IMR-90 (cell line): Measurements from ENCODE around the gene MRGPRD. TPM values are rescaled to one million over a fixed set of nuclear protein-coding genes. Genes with fewer than 3 reads are reported as not detected.

ENCODE experiments used
- ATAC-seq: fragments of 200-7000 bp; cut with Tn5 transposase; 2 replicates; pipeline ENCODE4 v1.9.1; 2020; ENCODE audit warnings: low read depth, mild to moderate bottlenecking, moderate library complexity
- BruUV-seq: library from RNA; stranded (reverse); fragments of 400-500 nt; replicated peaks from 2 replicates; lab custom pipeline; 2021; lab: Mats Ljungman, UMichigan
- CTCF ChIA-PET: fragments of 300-600 bp; formaldehyde crosslinking; extraction: SDS; loops from one replicate; lab custom pipeline; 2021; ENCODE audit warnings: antibody characterized with exemption; lab: Yijun Ruan, JAX
- POLR2A ChIA-PET: fragments of 300-600 bp; sonication (Branson Sonifier 250); formaldehyde crosslinking; loops from one replicate; lab custom pipeline; 2022; ENCODE audit warnings: antibody characterized with exemption; ENCODE audit not compliant: unreplicated experiment; lab: Charles Lee
- DNase-seq: peaks from one replicate; pipeline ENCODE4 v3.0.0; 2013
- H2AFZ ChIP-seq: replicated peaks from 2 replicates; pipeline ENCODE3; 2013; ENCODE audit warnings: low read length, mild to moderate bottlenecking; ENCODE audit not compliant: poor library complexity
- H2AK5ac ChIP-seq: 2 replicates; pipeline ENCODE4 v1.6.1; 2013; ENCODE audit warnings: low read depth, low read length, inconsistent platforms
- H2AK9ac ChIP-seq: replicated peaks from 2 replicates; pipeline ENCODE3; 2013; ENCODE audit warnings: mild to moderate bottlenecking, low read depth, low read length, moderate library complexity; ENCODE audit not compliant: poor library complexity
- H2BK120ac ChIP-seq: 2 replicates; pipeline ENCODE4 v1.6.1; 2013; ENCODE audit warnings: low read depth, low read length, inconsistent platforms
- H2BK15ac ChIP-seq: 3 replicates; pipeline ENCODE4 v1.6.1; 2013; ENCODE audit warnings: low read depth, low read length, inconsistent platforms
- H2BK20ac ChIP-seq: 2 replicates; pipeline ENCODE4 v1.6.1; 2013; ENCODE audit warnings: low read depth, mild to moderate bottlenecking, inconsistent platforms, low read length, moderate library complexity
- H2BK5ac ChIP-seq: 2 replicates; pipeline ENCODE4 v1.6.1; 2013; ENCODE audit warnings: mild to moderate bottlenecking, low read depth, low read length, inconsistent platforms; ENCODE audit not compliant: poor library complexity, severe bottlenecking
- H3K14ac ChIP-seq: replicated peaks from 2 replicates; pipeline ENCODE4 v1.6.1; 2013; ENCODE audit warnings: low read depth, low read length, inconsistent platforms
- H3K18ac ChIP-seq: 2 replicates; pipeline ENCODE4 v1.6.1; 2013; ENCODE audit warnings: low read depth, low read length, control low read depth
- H3K23ac ChIP-seq: 2 replicates; pipeline ENCODE4 v1.6.1; 2013; ENCODE audit warnings: low read depth, low read length, inconsistent platforms
- H3K27ac ChIP-seq: 2 replicates; pipeline ENCODE4 v1.5.1; 2013; ENCODE audit warnings: mild to moderate bottlenecking, control low read depth, low read length; ENCODE audit not compliant: insufficient read depth
- H3K27me3 ChIP-seq: 2 replicates; pipeline ENCODE4 v1.6.1; 2013; ENCODE audit warnings: low read length; ENCODE audit not compliant: control insufficient read depth, insufficient read depth
- H3K36me3 ChIP-seq: 2 replicates; pipeline ENCODE4 v1.6.1; 2013; ENCODE audit warnings: low read length, mixed read lengths; ENCODE audit not compliant: control insufficient read depth, insufficient read depth
- H3K4ac ChIP-seq: 2 replicates; pipeline ENCODE4 v1.6.1; 2013; ENCODE audit warnings: low read depth, low read length, inconsistent platforms
- H3K4me1 ChIP-seq: 2 replicates; pipeline ENCODE4 v1.6.1; 2013; ENCODE audit warnings: low read length, mixed read lengths; ENCODE audit not compliant: control insufficient read depth, insufficient read depth
- H3K4me2 ChIP-seq: 2 replicates; pipeline ENCODE4 v1.6.1; 2013; ENCODE audit warnings: low read depth, mild to moderate bottlenecking, control low read depth, low read length, moderate library complexity
- H3K4me3 ChIP-seq: 2 replicates; pipeline ENCODE4 v1.5.1; 2013; ENCODE audit warnings: low read depth, mild to moderate bottlenecking, control low read depth, low read length, moderate library complexity; ENCODE audit not compliant: insufficient read depth
- H3K56ac ChIP-seq: 2 replicates; pipeline ENCODE4 v1.6.1; 2013; ENCODE audit warnings: low read length, inconsistent platforms; ENCODE audit not compliant: insufficient read depth; ENCODE audit errors: extremely low read depth
- H3K79me1 ChIP-seq, 2 experiments: 2 replicates each; pipeline ENCODE4 v1.6.1; 2013; ENCODE audit warnings: low read length in 2 of 2, inconsistent platforms in 1 of 2, low read depth in 1 of 2
- H3K9ac ChIP-seq: 2 replicates; pipeline ENCODE4 v1.6.1; 2013; ENCODE audit warnings: low read depth, low read length, control low read depth
- H3K9me1 ChIP-seq: 2 replicates; pipeline ENCODE4 v1.6.1; 2013; ENCODE audit warnings: low read length, inconsistent platforms; ENCODE audit not compliant: insufficient read depth
- H3K9me3 ChIP-seq: 2 replicates; pipeline ENCODE4 v1.6.1; 2013; ENCODE audit warnings: low read length; ENCODE audit not compliant: control insufficient read depth, insufficient read depth
- H4K20me1 ChIP-seq: 2 replicates; pipeline ENCODE4 v1.6.1; 2013; ENCODE audit warnings: low read length, inconsistent platforms; ENCODE audit not compliant: insufficient read depth
- H4K5ac ChIP-seq: 2 replicates; pipeline ENCODE4 v1.6.1; 2013; ENCODE audit warnings: mild to moderate bottlenecking, low read depth, low read length, control low read depth
- H4K8ac ChIP-seq, 2 experiments: 2 replicates each; pipeline ENCODE4 v1.6.1; 2013; ENCODE audit warnings: low read depth in 2 of 2, low read length in 2 of 2, control low read depth in 1 of 2, inconsistent platforms in 1 of 2
- H4K91ac ChIP-seq: 2 replicates; pipeline ENCODE4 v1.6.1; 2013; ENCODE audit warnings: low read depth, low read length, inconsistent platforms; ENCODE audit not compliant: insufficient read depth
- BHLHE40 ChIP-seq: fragments of 150-350 bp; IDR thresholded peaks from 2 replicates; pipeline ENCODE4 v1.6.1; 2016; ENCODE audit warnings: mild to moderate bottlenecking, low read depth, low read length
- CEBPB ChIP-seq: IDR thresholded peaks from 2 replicates; pipeline ENCODE4 v1.6.1; 2012; ENCODE audit warnings: low read depth, low read length, improper control_type of control experiment
- CHD1 ChIP-seq: IDR thresholded peaks from 2 replicates; pipeline ENCODE4 v1.6.1; 2012; ENCODE audit warnings: low read depth, low read length, improper control_type of control experiment
- FOS ChIP-seq: fragments of 150-350 bp; IDR thresholded peaks from 2 replicates; pipeline ENCODE4 v1.6.1; 2016; ENCODE audit warnings: low read depth, low read length
- MAFK ChIP-seq: IDR thresholded peaks from 2 replicates; pipeline ENCODE4 v1.6.1; 2012; ENCODE audit warnings: low read depth, low read length, improper control_type of control experiment
- MAZ ChIP-seq: IDR thresholded peaks from 2 replicates; pipeline ENCODE4 v1.6.1; 2012; ENCODE audit warnings: low read depth, mild to moderate bottlenecking, low read length, improper control_type of control experiment, moderate library complexity, borderline replicate concordance
- MXI1 ChIP-seq: IDR thresholded peaks from 2 replicates; pipeline ENCODE4 v1.6.1; 2012; ENCODE audit warnings: low read depth, mild to moderate bottlenecking, low read length, moderate library complexity, borderline replicate concordance
- NFE2L2 ChIP-seq: fragments of 150-350 bp; IDR thresholded peaks from 2 replicates; pipeline ENCODE4 v1.6.1; 2016; ENCODE audit warnings: low read depth, mild to moderate bottlenecking, low read length
- POLR2A ChIP-seq: IDR thresholded peaks from 2 replicates; pipeline ENCODE4 v1.6.1; 2012; ENCODE audit warnings: mild to moderate bottlenecking, low read depth, low read length
- RAD21 ChIP-seq: IDR thresholded peaks from 2 replicates; pipeline ENCODE4 v1.6.1; 2012; ENCODE audit warnings: low read length, improper control_type of control experiment
- RCOR1 ChIP-seq: IDR thresholded peaks from 2 replicates; pipeline ENCODE4 v1.6.1; 2012; ENCODE audit warnings: mild to moderate bottlenecking, low read length, improper control_type of control experiment; ENCODE audit not compliant: insufficient replicate concordance
- RFX5 ChIP-seq: IDR thresholded peaks from 2 replicates; pipeline ENCODE4 v1.8.0; 2012; ENCODE audit warnings: low read depth, mild to moderate bottlenecking, low read length, moderate library complexity
- SMC3 ChIP-seq: fragments of 150-350 bp; IDR thresholded peaks from 2 replicates; pipeline ENCODE4 v1.6.1; 2016; ENCODE audit warnings: low read depth, mild to moderate bottlenecking, antibody characterized with exemption, low read length, moderate library complexity
- WGBS, 2 experiments: methylation state at CpG; one replicate each; pipeline versions ENCODE4 v1.1.5 to v1.1.7; 2013; ENCODE audit warnings: missing lambda C conversion rate in 2 of 2; ENCODE audit not compliant: insufficient read length in 1 of 2; ENCODE audit errors: extremely low coverage in 2 of 2; 5-methylcytosine and 5-hydroxymethylcytosine counted together
- dilution Hi-C: fragments of 300-500 bp; cut with HindIII; formaldehyde crosslinking; loops from one replicate; pipeline ENCODE4 v1.14.3; 2018; ENCODE audit warnings: low sequenced_read_pairs; ENCODE audit not compliant: unreplicated experiment
- in situ Hi-C: fragments of 300-500 bp; cut with MboI; formaldehyde crosslinking; loops from 3 replicates; pipeline ENCODE4 v1.14.3; 2019; ENCODE audit warnings: low sequenced_read_pairs, inconsistent platforms, mixed read lengths
- intact Hi-C: fragments of 100-400 bp; cut with micrococcal nuclease; formaldehyde crosslinking; loops from 2 replicates; pipeline ENCODE4 v1.10.0; 2022
- polyA plus RNA-seq, 3 experiments: library from polyadenylated mRNA; depleted of rRNA; stranded (reverse); fragments of >200 nt; gene quantifications; 2 replicates each; pipeline ENCODE4 v1.2.3, GENCODE V29; 2012; ENCODE audit warnings: low replicate concordance in 1 of 3
- total RNA-seq: library from RNA; depleted of rRNA; stranded (reverse); fragments of >200 nt; gene quantifications from 2 replicates; pipeline ENCODE4 v1.2.3, GENCODE V29; 2012
- TF ChIP-seq, protein P1 (sequence below): fragments of 150-350 bp; IDR thresholded peaks from 2 replicates; pipeline ENCODE4 v1.6.1; 2017; ENCODE audit warnings: mild to moderate bottlenecking, antibody characterized with exemption, low read length, low read depth
- TF ChIP-seq, protein P2 (sequence below): conservative IDR thresholded peaks from 2 replicates; pipeline ENCODE4 v1.5.1; 2012; ENCODE audit warnings: mild to moderate bottlenecking, low read depth, low read length, improper control_type of control experiment
- TF ChIP-seq, protein P3 (sequence below): fragments of 150-350 bp; IDR thresholded peaks from 2 replicates; pipeline ENCODE4 v1.6.1; 2016; ENCODE audit warnings: low read depth, mild to moderate bottlenecking, low read length, moderate library complexity, borderline replicate concordance

MRGPRD gene
- total and polyA plus RNA-seq, 2 of the 4 experiments (the other 2 are of a cell fraction) = not detected

DNA sequence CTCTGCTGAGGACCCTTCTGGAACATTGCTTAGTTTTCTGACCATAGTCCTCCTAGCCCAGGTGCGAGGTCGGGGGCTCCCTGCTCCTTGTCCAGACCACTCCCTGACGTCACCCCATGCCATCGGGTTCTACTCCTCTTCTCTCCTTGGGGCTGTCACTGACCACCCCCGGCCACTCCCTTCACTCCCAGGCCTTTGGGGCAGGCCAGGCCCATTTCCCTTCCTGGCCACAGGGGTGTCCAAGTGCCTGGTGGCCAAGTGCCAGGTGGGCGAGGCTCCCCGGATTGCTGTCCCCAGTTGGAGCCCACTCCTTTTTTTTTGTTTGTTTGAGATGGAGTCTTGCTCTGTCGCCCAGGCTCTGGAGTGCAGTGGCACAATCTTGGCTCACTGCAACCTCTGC, 19.5 kb downstream of the MRGPRD start:
- H3K18ac ChIP-seq = no peak overlapping the region
- WGBS, 2 experiments = 100% methylated on average over 3 of the region's 8 CpGs; no CpG with 5 or more reads in 1 of the 2 experiments

More for the DNA sequence above, 19.5 kb downstream of the MRGPRD start:
- Histone ChIP-seq H2BK120ac (no peak overlapping the region), H3K9me1 (no peaks in the 10 kb centered on the region), H3K4me2 (no peak overlapping the region), H3K27ac (no peak overlapping the region), H4K8ac (no peak overlapping the region), H2AFZ (no peak overlapping the region), H4K20me1 (no peaks in the 10 kb centered on the region), H3K9me3 (peaks cover 3% of the 10 kb centered on the region; the same call in 1 of the 2 replicates), H2BK15ac (no peak overlapping the region), H2AK5ac (no peak overlapping the region), H4K5ac (no peak overlapping the region), H3K56ac (no peak overlapping the region), H3K4ac (no peak overlapping the region), H3K4me3 (no peak overlapping the region), H3K9ac (no peak overlapping the region), H2BK20ac (no peak overlapping the region), H3K36me3 (no peaks in the 10 kb centered on the region), H4K91ac (no peak overlapping the region), H3K27me3 (peaks cover 13% of the 10 kb centered on the region), H3K23ac (no peak overlapping the region), H3K79me1 (no peaks in the 10 kb centered on the region), H2BK5ac (no peak overlapping the region), H2AK9ac (peak overlapping the region; percentile 16), H3K14ac (no peak overlapping the region), H3K4me1 (no peaks in the 10 kb centered on the region)
- intact Hi-C loops (no loop called here), in situ Hi-C loops (no loop called here), dilution Hi-C loops (no loop called here)
- ChIA-PET POLR2A (no interaction called here), CTCF (no interaction called here)
- DNase-seq = no peak
- TF ChIP-seq CHD1 = no peak
- TF ChIP-seq SMC3 = no peak
- TF ChIP-seq, protein P1, sequence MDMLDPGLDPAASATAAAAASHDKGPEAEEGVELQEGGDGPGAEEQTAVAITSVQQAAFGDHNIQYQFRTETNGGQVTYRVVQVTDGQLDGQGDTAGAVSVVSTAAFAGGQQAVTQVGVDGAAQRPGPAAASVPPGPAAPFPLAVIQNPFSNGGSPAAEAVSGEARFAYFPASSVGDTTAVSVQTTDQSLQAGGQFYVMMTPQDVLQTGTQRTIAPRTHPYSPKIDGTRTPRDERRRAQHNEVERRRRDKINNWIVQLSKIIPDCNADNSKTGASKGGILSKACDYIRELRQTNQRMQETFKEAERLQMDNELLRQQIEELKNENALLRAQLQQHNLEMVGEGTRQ = no peak
- TF ChIP-seq RAD21 = no peak
- no peak for TF ChIP-seq CEBPB
- TF ChIP-seq MXI1 = no peak
- TF ChIP-seq NFE2L2 = no peak
- no peak for TF ChIP-seq FOS
- TF ChIP-seq, protein P2, sequence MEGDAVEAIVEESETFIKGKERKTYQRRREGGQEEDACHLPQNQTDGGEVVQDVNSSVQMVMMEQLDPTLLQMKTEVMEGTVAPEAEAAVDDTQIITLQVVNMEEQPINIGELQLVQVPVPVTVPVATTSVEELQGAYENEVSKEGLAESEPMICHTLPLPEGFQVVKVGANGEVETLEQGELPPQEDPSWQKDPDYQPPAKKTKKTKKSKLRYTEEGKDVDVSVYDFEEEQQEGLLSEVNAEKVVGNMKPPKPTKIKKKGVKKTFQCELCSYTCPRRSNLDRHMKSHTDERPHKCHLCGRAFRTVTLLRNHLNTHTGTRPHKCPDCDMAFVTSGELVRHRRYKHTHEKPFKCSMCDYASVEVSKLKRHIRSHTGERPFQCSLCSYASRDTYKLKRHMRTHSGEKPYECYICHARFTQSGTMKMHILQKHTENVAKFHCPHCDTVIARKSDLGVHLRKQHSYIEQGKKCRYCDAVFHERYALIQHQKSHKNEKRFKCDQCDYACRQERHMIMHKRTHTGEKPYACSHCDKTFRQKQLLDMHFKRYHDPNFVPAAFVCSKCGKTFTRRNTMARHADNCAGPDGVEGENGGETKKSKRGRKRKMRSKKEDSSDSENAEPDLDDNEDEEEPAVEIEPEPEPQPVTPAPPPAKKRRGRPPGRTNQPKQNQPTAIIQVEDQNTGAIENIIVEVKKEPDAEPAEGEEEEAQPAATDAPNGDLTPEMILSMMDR = no peak
- no peak for TF ChIP-seq MAFK
- no peak for TF ChIP-seq MAZ
- no peak for TF ChIP-seq POLR2A
- TF ChIP-seq BHLHE40 = no peak
- TF ChIP-seq RCOR1 = no peak
- TF ChIP-seq RFX5 = no peak
- TF ChIP-seq, protein P3, sequence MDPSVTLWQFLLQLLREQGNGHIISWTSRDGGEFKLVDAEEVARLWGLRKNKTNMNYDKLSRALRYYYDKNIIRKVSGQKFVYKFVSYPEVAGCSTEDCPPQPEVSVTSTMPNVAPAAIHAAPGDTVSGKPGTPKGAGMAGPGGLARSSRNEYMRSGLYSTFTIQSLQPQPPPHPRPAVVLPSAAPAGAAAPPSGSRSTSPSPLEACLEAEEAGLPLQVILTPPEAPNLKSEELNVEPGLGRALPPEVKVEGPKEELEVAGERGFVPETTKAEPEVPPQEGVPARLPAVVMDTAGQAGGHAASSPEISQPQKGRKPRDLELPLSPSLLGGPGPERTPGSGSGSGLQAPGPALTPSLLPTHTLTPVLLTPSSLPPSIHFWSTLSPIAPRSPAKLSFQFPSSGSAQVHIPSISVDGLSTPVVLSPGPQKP = no peak
- BruUV-seq = no TSS peak
- no peak for ATAC-seq
